GM18858 (cell line): ENCODE measurements around the gene PHLPP2.

ENCODE experiments used
- ATAC-seq: cut with Tn5 transposase; IDR thresholded peaks from one replicate; pipeline ENCODE4 v1.9.1; 2021; ENCODE audit not compliant: unreplicated experiment

PHLPP2 gene

GRCh38 chr16:71724320-71724751 lies at the start of gene PHLPP2:
Gene PHLPP2 (minus strand): TSS chr16:71724701. CDS start chr16:71714795, 9,906 bp downstream.
- ATAC-seq = no peak

DNA sequence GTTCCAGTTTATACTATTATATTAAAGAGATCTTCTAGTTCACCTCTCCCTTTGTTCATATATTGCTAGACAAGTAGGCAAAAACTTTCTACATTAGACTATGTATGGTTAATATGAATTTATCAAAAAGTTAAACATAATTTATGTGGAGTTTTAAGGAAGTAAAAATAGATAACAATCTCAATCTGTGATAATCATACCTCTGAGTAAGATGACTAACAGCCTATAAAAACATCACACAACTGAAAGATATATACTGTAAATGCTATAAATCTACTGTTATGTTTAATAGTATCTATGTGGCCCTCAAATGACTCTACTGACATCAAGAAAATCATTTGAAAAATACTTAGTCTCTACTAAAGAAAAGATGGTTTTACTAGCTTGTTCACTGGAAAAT lies 47.1 kb upstream of the PHLPP2 start:
- ATAC-seq = no peak

DNA sequence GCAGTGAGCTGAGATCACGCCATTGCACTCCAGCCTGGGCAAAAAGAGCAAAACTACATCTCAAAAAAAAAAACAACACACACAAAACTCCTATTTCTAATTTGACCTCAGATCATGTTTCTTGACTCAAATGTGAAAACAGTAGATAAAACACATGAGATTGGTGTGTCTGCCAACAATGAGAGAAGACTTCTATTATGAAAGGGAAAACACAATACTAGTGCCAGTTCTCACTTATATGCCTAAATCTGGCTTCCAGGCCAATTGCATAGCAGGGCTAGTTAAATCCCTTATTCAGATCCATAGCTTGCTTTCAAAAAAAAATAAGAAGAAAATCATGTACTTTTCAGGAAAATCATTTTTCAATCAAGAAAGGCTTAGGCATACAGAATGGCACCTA lies 44.7 kb upstream of the PHLPP2 start:
- ATAC-seq = no peak

DNA sequence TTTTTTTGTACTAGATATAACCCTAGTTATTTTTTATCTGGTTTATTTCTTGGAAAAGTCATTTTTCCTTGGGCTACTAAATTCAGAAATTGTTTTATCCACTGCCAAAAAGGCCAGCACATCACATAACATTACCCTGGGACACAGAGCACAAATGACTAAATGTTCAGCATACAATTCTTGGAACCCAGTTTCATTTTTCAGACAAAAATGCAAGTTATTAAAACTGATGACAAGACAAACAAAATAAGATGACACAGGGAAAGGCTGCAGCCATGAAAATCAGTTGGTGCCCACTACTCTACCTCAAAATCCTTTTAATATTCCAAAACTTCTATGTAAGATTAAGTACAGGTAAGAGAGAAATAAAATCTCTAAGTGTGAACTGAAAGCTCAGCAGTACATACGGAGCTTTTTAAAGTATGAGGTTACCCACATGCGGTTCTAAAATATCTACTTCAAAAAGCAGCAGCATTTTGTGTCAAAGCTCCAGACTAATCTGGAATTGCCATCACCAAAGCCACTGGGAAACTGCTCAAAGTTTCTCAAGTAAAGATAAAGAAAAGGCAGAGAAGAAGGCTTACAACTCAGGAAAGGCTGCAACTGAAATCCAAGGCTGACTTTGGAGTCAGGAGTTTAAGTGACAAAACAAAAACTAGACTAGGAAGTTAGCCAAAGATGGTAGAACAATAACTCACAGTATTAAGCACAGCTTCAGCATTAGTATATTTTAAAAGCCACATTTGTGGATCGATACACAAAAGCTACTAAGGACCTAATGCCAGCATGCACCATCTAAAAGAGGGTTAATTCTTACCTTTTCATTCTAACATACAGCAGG lies 42.8 kb upstream of the PHLPP2 start:
- ATAC-seq = no peak

GRCh38 chr16:71762186-71762585 lies 37.7 kb upstream of the PHLPP2 start:
- ATAC-seq = no peak

GRCh38 chr16:71761097-71761496 lies 36.6 kb upstream of the PHLPP2 start:
- no peak for ATAC-seq

GRCh38 chr16:71758293-71758760 lies 33.8 kb upstream of the PHLPP2 start:
- no peak for ATAC-seq

DNA sequence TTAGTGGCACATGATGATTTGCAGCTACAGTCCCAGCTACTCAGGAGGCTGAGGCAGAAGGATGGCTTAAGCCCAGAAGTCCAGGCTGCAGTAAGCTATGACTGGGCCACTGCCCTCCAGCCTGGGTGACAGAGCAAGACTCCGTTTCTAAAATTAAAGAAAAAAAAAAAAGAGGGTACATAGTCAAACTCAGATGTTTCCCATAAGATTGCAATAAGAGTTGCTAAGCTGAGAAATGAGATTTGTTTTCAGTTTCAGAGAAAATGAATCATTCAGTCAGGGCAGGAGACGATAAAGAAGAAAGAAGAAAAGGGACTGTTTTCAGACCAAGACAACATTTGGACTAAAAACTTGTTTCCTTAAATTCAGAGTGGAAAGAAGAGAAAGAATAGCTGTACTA lies 30.2 kb upstream of the PHLPP2 start:
- no peak for ATAC-seq

GRCh38 chr16:71754108-71754507 lies 29.6 kb upstream of the PHLPP2 start:
- ATAC-seq = no peak

GRCh38 chr16:71748226-71748625 lies 23.7 kb upstream of the PHLPP2 start:
- ATAC-seq = no peak

DNA sequence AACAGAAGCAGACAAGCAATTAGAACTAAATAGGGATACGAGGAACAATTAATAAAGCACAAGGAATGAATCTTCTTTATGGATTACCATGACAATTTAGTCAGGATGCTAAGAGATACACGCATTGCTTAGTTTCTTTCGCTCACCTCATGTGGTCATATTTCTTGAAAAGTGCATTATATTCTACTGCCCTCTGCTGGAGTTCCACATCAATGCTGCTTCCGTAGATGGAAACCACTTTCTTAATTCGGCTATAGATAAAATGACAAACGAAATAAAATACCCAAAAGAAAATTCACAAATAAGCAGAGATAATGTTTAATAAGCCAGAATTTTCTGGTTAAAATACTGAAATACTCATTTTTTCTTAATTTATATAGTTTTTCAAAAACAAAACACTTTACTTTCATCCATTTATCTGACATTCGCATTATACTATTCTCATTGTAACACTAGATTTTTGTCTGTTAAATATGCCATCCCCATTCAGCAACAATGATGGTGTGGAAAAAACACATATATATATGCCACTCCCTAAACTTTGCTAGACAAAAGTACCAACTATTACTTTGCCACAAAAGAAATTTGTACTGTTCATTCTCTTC lies 22.0 kb upstream of the PHLPP2 start:
- no peak for ATAC-seq

GRCh38 chr16:71738855-71739254 lies 14.4 kb upstream of the PHLPP2 start:
- no peak for ATAC-seq

DNA sequence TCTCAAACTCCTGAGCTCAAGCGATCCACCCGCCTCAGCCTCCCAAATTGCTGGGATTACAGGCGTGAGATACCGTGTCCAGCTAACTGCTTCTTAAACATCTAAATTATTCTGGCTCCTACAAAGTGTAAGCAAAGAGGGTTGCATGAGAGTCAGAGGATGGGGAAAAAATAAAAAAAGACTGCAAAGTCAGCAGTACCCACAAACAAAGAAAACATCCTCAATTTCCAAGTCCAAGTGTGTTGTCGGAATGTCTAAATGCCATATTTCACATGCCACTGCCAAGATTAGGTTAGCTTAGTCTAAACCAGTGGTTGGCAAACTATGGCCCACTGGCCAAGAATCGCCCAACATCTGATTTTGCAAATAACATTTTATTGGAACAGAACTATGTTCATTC lies 13.0 kb upstream of the PHLPP2 start:
- no peak for ATAC-seq

- no peak for ATAC-seq
These were observed 10.0 kb upstream of the PHLPP2 start for GRCh38 chr16:71734511-71734910.

- no peak for ATAC-seq
These were observed 8.1 kb upstream of the PHLPP2 start for GRCh38 chr16:71732587-71732986.

DNA sequence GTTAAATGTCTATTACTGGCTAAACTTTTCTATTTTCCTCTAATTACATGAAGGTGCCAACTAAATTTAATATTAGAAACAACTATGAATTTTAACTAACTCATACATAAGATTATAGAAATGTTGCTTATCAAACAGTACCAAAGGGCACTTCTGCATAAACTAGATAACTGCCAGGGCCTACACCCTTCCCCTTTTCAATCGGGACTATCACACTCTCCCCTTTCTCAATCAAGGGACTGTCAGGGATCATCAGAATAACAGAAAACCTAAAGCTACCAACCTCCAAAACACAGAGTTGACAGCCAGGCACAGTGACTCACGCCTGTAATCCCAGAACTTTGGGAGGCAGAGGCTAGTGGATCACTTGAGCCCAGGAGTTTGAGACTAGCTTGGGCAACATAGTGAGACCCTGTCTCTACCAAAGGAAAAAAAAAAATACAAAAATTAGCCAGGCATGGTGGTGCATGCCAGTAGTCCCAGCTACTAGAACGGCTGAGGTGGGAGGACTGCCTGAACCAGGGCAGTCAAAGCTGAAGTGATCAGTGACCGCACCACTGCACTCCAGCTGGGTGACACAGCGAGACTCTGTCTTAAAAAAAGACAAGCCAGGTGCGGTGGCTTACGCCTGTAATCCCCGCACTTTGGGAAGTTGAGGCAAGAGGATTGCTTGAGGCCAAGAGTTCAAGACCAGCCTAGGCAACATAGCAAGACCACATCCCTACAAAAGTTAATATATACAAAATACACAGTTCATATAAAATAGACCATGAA lies 3.2 kb upstream of the PHLPP2 start:
- no peak for ATAC-seq

DNA sequence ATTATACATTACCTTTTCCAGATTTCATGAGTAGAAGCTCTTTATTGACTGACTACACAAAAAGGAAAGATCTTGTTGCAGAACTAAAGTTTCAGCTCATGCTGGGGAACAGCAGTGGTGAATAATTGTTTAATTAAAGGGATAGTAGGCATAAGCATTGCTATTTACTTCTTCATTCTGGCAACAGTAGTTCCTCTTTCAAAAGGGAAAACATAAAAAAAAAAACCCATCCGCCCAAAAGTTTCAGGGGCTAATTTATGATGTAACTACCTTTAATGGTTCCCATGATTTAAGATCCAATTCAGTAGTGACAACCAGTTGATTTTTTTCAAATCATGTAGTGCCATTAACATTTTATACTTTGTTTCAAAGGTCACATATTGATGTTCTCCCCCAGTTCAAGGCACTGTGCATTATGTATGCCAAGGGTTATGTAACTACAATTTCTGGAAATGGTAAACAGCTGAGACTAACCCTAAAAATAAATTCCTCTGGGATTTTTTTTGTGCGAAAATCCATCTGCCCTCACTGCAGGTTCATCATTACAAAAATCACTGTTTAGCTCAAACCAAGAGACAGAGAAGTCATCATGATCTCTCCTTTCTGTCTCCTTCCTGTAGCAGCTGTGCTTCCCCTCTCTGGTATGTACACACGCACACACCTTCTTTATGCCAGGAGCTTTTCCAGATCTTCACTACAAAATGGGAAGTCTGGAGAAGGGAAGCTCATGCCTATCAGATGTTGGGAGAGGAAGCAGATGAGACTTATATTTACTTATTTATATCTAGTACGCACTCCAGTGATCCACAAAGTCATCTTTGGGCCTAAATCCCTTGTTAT lies 2.2 kb upstream of the PHLPP2 start:
- ATAC-seq = no peak

- peak; percentile 60 for ATAC-seq
These were observed 773 bp downstream of the PHLPP2 start for GRCh38 chr16:71723537-71724319.

DNA sequence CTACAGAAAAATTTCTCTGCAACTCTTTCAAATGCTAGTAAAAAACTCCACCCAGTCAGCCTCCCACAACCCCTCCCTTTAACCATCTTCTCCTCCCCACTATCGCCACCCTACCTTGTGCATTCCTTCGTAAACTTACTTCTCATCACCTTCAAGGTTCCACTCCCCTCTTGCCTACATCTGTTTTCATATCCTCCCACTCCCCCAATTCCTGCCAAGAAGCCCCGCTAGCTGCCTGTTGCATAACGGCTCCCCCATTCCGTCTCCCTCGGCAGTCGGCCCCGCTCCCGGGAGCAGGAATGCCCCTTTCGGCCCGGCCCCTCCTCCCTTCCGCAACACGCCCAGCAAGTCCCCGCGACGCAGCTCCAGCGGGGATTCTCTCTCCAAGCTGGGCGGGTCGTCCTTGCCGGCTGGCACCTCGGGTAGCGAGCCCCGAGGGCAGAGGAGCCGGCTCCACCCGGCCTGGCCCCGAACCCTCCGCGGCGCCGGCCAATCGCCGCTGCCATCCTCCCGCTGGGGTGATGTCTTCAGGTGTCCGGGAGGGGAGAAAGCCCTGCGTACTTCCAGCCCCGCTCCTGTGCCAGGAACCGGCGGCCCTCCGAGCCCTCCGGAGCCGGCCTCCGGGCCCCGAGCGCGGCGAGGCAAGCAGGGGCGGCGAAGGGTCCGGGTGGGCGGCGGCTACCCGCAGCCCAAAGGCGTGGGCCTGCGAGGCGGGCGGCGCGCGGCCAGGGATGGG lies 1.5 kb downstream of the PHLPP2 start:
- peak; percentile 17 for ATAC-seq
